OCI-LY7 (cell line): Measurements from ENCODE around the gene FAM76A.

Experiments
- CTCF ChIP-seq: fragments of 200-600 bp; sonication (generic); conservative IDR thresholded peaks from 2 replicates; pipeline ENCODE4 v1.5.1; 2014; ENCODE audit warnings: mild to moderate bottlenecking, antibody characterized with exemption, low read length, moderate library complexity, mixed read lengths
- EZH2phosphoT487 ChIP-seq: fragments of 200-600 bp; sonication (generic); IDR thresholded peaks from 2 replicates; pipeline ENCODE4 v1.6.1; 2018; ENCODE audit warnings: low read depth, borderline replicate concordance, mild to moderate bottlenecking, mixed run types, antibody characterized with exemption, low read length, moderate library complexity, mixed read lengths

GRCh38 chr1:27741121-27741520 is 15.4 kb downstream of the FAM76A start:
- TF ChIP-seq EZH2phosphoT487 = no peak
- no peak for TF ChIP-seq CTCF
